KBM-7 (cell line): ENCODE data around the gene CYBB.

Source experiments
- DNase-seq: peaks from one replicate; pipeline ENCODE4 v3.0.0-alpha.2; 2015
- in situ Hi-C: fragments of 300-500 bp; cut with MboI; formaldehyde crosslinking; loops from 2 replicates; pipeline ENCODE4 v1.14.3; 2020; ENCODE audit warnings: low sequenced_read_pairs, low pct_unique_long_range_greater_than_20kb, mixed read lengths

CYBB gene

DNA sequence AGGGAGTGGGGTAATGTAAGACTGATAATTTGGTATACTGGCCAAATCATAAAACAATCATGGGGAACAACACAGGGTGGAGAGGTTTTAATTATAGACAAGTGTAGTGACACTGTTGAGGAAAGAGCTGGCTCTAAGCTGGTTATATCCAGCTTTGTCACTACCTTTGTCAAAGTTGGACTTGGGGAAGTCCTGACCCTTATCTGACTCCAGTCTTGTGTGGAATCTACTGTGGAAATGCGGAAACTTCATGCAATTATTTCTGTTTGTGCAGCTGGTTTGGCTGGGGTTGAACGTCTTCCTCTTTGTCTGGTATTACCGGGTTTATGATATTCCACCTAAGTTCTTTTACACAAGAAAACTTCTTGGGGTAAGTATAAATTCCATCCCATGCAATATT is 2.0 kb downstream of the CYBB start:
- in situ Hi-C loops, result no loop called here
- no peak for DNase-seq

DNA sequence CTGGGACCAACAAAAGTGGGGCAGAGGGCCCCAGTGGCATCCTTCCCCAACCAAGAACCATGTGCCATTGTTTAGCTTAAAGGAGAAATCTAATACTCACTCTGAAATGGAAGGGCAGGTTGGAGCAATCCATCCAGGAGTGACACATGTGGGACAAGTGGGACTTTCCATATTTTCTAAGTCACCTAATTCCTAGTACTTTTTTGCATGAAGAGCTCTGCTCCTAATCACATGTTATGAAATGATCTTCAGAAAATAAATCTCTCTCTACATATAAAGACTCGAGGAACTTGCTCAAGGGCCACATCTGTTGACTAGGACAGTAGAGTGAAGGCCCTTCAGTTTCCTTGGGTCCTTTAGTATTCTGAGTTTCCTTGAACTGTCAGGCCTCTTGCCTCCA is 2.5 kb downstream of the CYBB start:
- DNase-seq, result no peak
- in situ Hi-C loops, result no loop called here

DNA sequence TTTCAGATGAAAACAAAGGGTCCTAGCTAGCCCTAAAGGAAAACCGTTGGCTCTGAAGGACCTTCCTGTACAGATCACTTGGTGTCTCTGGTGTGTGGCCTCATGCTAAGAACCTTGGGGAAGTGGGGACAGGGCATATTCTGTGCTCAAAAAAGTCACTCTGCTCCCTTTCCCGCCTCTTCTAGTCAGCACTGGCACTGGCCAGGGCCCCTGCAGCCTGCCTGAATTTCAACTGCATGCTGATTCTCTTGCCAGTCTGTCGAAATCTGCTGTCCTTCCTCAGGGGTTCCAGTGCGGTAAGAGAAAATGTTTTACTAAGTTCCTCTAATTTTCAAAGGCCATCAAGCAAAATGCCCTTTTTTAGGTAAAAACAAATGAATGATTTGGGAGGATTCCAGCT is 3.4 kb downstream of the CYBB start:
- no peak for DNase-seq
- in situ Hi-C loops, result no loop called here

DNA sequence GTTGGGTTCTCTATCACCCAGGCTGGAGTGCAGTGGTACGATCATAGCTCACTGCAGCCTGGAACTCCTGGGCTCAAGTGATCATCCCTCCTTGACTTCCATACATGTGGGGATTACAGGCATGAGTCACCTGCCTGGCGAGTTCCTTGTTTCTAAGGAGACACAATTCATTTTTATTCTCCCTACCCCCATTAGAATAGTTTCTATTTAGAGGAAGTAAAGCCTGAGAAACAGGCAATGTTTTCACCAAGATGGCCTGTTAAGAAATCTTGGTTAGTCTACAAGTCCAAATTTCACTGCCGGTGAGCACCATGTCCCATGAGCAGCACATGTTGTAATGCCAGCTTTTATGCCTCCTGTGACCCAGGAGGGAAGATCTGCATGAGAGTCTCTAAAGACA is 5.7 kb downstream of the CYBB start:
- DNase-seq, result peak; percentile 77
- in situ Hi-C loops, result no loop called here

DNA sequence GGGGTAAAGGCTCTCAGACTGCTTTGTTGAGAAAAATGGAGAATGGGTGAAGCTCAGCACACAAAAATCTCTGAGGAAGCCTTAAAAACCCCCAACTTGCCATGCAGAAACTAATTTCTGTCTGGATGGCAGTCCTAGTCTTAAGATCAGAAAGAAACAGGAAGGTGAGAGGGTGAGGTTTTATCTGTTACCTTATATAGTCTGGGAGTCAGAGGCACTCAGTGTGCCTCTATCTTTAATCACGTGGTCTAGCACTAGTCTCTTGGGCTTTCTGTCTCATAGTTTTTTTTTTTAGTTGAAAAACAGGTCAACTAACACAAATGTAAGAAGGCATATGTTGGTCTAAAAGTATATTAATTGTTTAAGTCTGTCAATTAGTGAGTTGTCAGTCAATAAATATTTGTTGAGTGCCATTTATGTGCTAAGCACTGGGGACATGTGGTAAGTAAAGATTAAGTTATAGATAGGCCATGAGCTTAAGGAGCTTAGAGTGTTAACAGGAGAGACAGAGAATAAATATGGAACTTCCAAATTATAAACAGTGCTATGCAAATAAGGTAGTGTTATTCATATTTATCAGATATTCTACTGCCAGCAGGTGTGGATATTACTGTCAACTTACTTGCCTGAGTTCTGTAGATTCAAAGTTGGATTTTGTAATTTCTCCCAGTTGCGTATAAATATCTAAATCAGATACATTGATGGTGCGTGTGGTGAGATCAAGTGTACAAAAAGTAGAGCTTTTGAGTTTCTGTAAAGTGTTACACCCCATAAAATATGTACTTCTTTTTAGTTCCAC is 7.0 kb downstream of the CYBB start:
- in situ Hi-C loops, result no loop called here
- DNase-seq, result peak; percentile 51

DNA sequence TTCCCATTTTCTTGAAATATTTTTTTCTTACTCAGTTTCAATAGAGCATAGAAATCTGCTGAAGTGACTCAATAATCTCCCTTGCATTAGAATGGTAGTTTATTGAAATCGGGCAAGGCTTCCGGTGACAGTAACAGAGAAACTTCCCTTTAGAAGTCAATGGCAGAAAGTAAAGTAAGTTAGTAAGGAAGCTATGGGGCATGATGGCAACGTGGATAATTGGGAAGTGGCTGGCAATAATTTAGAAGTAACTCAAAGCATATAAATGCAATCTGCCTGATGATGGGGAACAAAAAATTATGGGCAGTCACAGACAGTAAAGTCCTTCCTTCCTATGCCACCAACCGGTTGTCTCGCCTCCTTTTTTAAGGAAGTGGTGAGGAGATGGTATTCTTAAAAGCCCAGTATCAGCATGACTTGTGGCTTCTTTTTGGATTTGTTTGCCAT is 7.6 kb downstream of the CYBB start:
- in situ Hi-C loops, result no loop called here
- peak; percentile 86 for DNase-seq

DNA sequence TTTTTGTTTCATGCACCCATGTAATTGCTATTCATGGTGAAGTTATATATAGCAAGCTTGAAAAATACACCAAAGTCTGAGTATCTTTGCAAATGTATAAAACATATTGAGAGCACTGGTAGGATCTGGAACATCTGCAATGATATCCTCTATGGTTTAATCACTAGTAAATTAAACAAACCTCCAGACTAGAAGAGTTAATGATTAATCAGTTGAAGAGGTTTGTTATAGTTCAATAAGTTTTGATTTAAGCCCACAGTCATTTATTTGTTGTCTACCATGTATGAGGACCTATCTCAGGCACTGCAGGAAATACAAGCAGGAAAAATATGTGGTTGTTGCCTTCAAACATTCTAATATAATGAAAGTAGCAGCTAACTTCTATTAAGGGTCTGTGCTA is 16.5 kb downstream of the CYBB start:
- DNase-seq, result no peak
- in situ Hi-C loops, result no loop called here

DNA sequence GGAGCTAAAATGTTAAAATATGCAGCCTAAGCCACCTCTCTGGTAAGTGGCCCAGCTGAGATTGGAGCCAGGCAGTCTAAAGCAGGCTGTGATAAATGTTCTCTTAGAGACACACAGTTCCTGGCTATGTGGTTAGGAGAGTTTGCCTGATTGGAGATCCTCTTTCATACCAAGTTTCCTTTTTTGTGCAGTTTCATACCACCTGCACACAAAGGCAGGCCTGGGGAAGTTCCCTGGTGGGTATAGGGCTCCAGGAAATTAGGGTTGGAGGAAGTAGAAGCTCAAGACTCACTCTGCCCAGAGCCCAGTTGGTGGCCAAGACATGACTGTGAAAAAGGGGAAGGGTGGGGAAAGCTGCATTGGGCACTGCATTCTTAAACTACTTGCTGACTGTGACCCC is 16.9 kb downstream of the CYBB start:
- in situ Hi-C loops, result no loop called here
- DNase-seq, result peak; percentile 91

DNA sequence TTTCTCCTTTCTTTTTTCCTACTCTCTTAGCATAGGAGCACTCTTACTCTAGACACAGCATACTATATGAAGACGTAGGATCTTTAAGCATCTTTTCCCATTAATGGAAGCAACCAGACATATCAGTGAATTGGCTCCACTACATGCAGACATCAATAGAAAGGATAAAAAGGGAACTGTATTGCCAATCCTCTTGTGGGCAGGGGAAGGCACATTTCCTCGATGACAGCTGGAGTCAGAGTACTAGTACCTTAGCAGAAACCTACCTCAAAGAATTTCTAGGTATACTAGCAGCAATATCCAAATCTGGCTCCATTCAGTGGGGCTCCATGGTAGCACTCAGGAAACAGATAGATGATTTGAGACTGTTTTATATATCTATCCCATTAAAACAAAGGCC is 20.1 kb downstream of the CYBB start:
- in situ Hi-C loops, result no loop called here
- DNase-seq, result no peak

DNA sequence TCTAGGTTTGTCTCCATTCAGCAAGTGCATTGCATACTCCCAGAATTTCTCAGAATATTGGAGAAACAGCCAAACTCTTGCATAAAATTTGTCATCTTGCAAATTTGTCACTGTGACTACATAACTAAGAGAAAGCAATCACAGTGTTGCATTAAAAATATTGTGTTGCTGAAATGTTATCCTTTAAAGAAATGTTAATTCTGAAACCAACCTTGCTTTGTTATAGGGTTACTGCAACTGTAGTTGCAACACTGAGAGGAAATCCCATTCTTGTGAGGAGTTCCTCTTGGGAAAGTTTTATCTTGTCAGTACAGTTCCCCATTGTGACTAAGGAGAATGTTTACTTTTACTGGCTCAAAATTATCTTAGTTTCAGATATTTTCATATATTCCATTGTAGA is 20.9 kb downstream of the CYBB start:
- in situ Hi-C loops, result no loop called here
- no peak for DNase-seq

DNA sequence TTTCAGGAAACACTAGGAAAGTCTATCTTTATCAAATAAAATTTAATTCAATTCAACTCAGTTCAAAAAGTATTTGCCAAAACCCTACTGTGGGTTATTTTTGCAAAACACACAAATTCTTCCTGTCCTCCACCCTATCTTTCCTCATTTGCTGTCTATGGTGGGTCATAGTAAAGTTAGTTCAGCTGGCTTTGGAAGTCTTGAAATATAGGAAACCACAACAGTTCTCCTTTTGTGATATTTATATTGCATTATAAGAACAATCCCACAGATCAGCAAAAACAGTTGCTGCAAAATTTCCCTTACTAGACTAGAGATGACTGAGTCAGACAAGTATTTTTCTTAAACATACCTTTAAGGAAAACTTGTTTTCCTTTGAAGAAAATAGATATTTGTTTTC is 22.2 kb downstream of the CYBB start:
- in situ Hi-C loops, result no loop called here
- DNase-seq, result peak; percentile 64

DNA sequence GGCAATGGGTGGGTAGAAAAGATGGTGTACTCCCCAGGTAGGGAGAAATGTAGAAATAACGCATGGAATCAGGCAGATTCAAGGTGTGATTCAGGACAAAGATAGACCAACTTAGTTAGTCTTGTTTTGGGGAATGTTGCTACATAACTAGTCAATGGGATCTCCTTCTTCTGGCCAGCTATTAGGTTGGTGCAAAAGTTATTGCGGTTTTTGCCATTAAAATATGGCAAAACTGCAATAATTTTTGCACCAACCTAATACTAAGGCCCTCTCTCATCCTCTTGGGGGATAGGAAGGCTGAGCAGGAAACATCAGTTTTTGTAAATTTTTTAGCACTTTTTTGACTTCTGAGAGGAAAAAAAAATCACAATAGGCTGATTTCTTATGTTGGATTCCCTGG is 23.2 kb downstream of the CYBB start:
- no peak for DNase-seq
- in situ Hi-C loops, result no loop called here

DNA sequence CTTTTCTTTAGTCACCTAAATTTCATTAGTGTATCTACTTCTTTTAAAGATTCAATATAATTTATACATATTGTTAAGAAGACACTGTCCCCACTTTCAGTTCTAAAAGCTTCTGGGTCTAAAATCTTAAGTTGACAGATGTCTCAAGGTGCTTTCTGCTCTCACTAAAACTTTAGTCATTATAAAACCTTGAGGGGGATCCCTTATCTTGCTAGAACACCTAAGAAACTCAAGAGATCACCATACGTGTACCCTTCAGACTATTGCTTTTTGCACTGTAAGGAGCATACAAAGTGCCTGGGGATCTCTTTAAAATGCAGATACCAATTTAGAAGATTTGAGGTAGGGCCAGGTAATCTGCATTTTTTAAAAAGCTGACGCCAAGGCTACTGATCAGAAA is 30.1 kb downstream of the CYBB start:
- in situ Hi-C loops, result no loop called here
- DNase-seq, result no peak

DNA sequence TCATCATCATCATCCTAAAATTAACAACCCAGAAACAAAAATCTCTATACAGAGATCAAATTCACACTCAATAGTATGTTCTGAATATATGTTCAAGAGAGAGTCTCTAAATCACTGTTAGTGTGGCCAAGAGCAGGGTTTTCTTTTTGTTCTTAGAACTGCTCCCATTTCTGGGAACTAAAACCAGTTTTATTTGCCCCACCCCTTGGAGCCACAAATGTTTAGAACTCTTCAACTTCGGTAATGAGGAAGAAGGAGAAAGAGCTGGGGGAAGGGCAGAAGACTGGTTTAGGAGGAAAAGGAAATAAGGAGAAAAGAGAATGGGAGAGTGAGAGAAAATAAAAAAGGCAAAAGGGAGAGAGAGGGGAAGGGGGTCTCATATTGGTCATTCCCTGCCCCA is 32.3 kb downstream of the CYBB start:
- in situ Hi-C loops, result no loop called here
- DNase-seq, result peak; percentile 65

DNA sequence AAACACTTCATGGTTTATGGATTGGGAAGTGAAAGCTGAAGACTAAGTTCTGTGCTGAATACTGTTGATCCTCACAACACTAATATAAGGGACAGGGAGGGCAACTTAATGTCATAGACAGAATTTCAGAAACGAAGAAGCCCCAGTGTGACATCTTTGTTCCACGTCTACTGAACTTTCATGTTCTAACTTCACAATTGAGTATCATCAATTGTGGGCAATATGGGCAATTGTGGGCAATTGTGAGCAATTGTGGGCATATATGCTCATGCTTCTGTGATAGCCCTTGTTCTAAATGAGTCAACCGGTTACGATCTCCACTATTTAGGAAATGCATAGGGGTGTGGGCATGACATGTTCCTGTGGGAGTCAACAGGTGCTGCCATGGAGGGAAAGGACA is 33.7 kb downstream of the CYBB start:
- no peak for DNase-seq
- in situ Hi-C loops, result no loop called here

DNA sequence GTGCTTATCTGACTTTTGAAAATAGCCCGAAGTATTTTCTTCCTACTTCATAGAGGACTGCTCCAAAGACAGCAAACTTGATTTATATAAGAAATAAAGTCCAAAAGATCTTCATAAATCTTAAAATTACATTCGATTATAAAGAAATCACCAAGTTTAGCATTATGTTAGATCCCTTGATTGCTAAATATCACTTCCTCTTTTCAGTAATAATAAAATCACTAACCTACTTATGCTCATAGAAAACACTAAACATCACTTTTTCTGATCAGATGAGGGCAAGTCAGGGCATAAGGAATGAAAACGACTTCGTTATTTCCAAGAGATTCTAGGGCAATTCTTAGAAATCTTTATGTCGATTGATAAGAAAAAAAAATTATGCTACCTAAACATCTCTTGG is 35.5 kb downstream of the CYBB start:
- peak; percentile 29 for DNase-seq
- in situ Hi-C loops, result no loop called here

DNA sequence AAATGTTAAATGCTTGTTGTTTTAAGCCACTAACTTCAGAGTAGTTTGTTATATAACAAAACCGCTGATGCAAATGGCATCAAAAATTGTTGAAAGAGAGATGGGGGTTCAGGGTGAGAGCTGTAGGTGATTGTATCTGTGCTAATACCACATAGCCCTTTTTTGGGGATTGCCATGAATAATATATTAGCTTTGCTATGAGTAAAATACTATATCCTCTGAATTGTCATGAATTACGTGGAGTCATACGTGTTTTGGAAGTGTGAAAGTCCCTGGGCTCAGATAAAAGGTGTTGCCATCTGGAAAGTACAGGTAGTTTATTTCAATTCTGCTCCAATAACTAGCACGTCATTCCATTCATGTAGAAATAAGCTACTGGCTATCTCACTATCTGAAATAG is 36.9 kb downstream of the CYBB start:
- DNase-seq, result no peak
- in situ Hi-C loops, result no loop called here

DNA sequence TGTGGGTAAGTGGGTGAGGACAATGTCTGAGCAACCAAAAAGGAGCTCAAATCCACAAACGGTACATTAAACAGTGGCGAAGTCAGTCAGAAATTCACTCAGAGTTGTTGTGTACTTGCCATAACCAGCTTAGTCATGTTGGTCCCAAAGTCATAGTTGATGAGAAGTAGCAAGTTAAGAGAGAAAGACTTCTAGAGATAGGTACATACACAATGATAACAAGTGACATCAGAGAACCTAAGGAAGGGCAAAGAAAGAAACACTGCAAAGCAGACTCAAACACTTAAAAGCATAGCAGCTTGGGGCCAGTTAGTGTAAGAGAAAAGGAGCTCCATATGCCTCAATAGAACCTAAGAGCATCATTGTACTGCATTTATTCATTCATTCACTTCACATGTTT is 37.3 kb downstream of the CYBB start:
- in situ Hi-C loops, result no loop called here
- no peak for DNase-seq

DNA sequence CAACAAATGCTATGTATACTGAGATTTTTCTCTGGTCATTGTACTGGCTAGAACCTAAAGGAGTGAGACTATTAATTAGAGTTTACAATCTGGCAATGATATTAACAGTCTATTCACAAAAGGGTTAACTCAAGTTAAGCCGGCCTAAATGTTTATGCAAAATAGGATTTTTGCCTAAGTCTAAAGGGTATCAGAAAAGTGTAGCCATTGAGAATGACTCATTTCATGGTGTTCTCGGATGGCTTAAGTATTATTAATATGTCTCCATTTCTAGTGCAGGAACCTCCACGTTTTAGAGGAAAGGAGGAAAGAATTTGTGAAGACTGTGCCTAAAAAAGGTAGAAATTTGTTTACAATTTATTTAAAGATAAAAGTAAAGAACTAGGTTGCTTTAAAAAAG is 37.7 kb downstream of the CYBB start:
- no peak for DNase-seq
- in situ Hi-C loops, result no loop called here

DNA sequence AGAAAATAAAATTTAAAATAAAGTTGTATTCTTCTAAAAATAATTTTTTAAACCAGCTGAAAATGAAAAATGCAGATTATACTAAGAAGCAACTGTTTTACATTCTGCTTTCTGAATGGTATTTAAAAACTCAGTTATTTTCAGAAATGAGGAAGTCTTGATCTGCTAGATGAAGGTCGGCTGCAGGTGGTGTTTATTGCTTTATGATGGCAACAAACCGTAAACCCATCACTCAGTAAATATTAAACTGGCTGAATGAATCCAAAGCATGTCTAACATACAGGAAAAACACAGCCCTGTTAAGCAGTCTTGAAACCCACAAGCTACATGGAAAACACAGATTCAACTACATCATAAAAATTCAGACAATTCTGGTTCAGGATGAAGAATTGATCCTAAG is 38.2 kb downstream of the CYBB start:
- DNase-seq, result peak; percentile 84
- in situ Hi-C loops, result no loop called here

DNA sequence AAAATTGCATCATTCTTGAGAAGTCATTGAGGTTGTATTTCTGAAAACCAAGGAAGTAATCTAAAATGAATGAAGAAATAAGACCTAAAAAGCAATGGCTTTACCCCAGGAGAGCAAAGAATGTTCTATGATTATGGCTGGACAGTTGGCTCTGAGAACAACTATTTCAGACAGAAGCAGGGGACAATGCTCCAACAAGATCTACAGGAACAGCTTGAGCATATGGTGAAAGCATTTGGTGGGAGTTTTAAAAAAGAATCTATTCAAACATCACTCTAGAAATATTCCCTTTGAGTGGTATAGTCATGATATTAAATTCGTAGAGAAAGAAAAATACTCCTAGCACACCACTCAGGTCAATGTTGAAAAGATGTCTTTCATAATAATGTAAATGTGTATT is 40.8 kb downstream of the CYBB start:
- in situ Hi-C loops, result loop anchor here (10.0 kb wide), 1 partner anchor 66 kb away; no protein-coding TSS in a partner anchor
- no peak for DNase-seq
